CD4-positive, alpha-beta memory T cell (primary cell): ENCODE data around the gene SH3RF1. TPM values are rescaled to one million over a fixed set of nuclear protein-coding genes. Genes with fewer than 3 reads are reported as not detected.
"Not testable (repeated sequence)": the region's sequence is repeated elsewhere in the genome, so short reads cannot be mapped to it uniquely, and the experiment has no call there.

Experiments used
- CTCF ChIA-PET: fragments of 350-600 bp; sonication (Branson Sonifier 250); formaldehyde crosslinking; loops from one replicate; lab custom pipeline; 2021; ENCODE audit warnings: inconsistent platforms; ENCODE audit not compliant: partially characterized antibody; lab: Charles Lee
- POLR2A ChIA-PET: fragments of 350-600 bp; sonication (Branson Sonifier 250); formaldehyde crosslinking; loops from one replicate; lab custom pipeline; 2021; ENCODE audit not compliant: partially characterized antibody; lab: Charles Lee
- DNase-seq, 5 donors: peaks; one replicate each; pipeline versions ENCODE4 v3.0.0 to v3.0.0-alpha.2; 2020 to 2022; ENCODE audit warnings: mixed read lengths in 1 of 5
- H3K27ac ChIP-seq: one replicate; pipeline ENCODE4 v1.7.0; 2013; ENCODE audit warnings: low read depth, low read length
- H3K27me3 ChIP-seq: 2 replicates; pipeline ENCODE4 v1.7.0; 2013; ENCODE audit warnings: mild to moderate bottlenecking, low read length, moderate library complexity; ENCODE audit not compliant: insufficient read depth
- H3K36me3 ChIP-seq: 2 replicates; pipeline ENCODE4 v1.7.0; 2013; ENCODE audit warnings: mild to moderate bottlenecking, low read length, moderate library complexity; ENCODE audit not compliant: insufficient read depth
- H3K4me1 ChIP-seq: 2 replicates; pipeline ENCODE4 v1.7.0; 2013; ENCODE audit warnings: mild to moderate bottlenecking, low read length, moderate library complexity; ENCODE audit not compliant: insufficient read depth
- H3K4me3 ChIP-seq, 2 donors: one replicate each; pipeline ENCODE4 v1.7.0; 2013; ENCODE audit warnings: low read length in 2 of 2, mild to moderate bottlenecking in 1 of 2
- H3K9me3 ChIP-seq, 2 donors: one replicate each; pipeline ENCODE4 v1.7.0; 2013; ENCODE audit warnings: low read length in 2 of 2, control low read depth in 1 of 2; ENCODE audit not compliant: control insufficient read depth in 1 of 2
- H3K27ac Mint-ChIP-seq, 7 donors: one replicate each; pipeline ENCODE4 v1.8.0; 2020 to 2021; ENCODE audit warnings: mixed read lengths in 7 of 7, mild to moderate bottlenecking in 6 of 7, inconsistent platforms in 3 of 7, moderate library complexity in 3 of 7
- H3K27me3 Mint-ChIP-seq, 2 donors: one replicate each; pipeline ENCODE4 v1.8.0; 2020 to 2021; ENCODE audit warnings: mixed read lengths in 2 of 2
- H3K36me3 Mint-ChIP-seq, 2 donors: one replicate each; pipeline ENCODE4 v1.8.0; 2020 to 2021; ENCODE audit warnings: mixed read lengths in 2 of 2, inconsistent platforms in 1 of 2, mild to moderate bottlenecking in 1 of 2
- H3K4me1 Mint-ChIP-seq, 4 donors: one replicate each; pipeline ENCODE4 v1.8.0; 2020 to 2021; ENCODE audit warnings: mixed read lengths in 4 of 4, mild to moderate bottlenecking in 1 of 4
- H3K4me3 Mint-ChIP-seq, 8 donors: one replicate each; pipeline ENCODE4 v1.8.0; 2020 to 2021; ENCODE audit warnings: mixed read lengths in 8 of 8, mild to moderate bottlenecking in 7 of 8, moderate library complexity in 6 of 8, inconsistent platforms in 3 of 8
- H3K9me3 Mint-ChIP-seq, 8 donors: one replicate each; pipeline ENCODE4 v1.8.0; 2020 to 2021; ENCODE audit warnings: mixed read lengths in 8 of 8, mild to moderate bottlenecking in 5 of 8, inconsistent platforms in 3 of 8, moderate library complexity in 1 of 8
- intact Hi-C: fragments of 100-400 bp; cut with micrococcal nuclease; formaldehyde crosslinking; loops from one replicate; pipeline ENCODE4 v1.15.1; 2023
- polyA plus RNA-seq, 2 donors: library from polyadenylated mRNA; unstranded; fragments of 300-500 nt; fragmentation: Illumina TruSeq; gene quantifications; one replicate each; pipeline ENCODE4 v1.2.3, GENCODE V29; 2021
- total RNA-seq, 2 experiments: library from RNA; stranded (reverse); gene quantifications; one replicate each; pipeline ENCODE4 v1.2.3, GENCODE V29; 2021

Gene SH3RF1
- total and polyA plus RNA-seq, 4 experiments from 2014 or later: 0.11 to 0.15 TPM; not detected in 2

GRCh38 chr4:169309326-169309967 is 38.7 kb upstream of the SH3RF1 start:
- Histone ChIP-seq H3K9me3 (no peaks in the 10 kb centered on the region), H3K4me3 (no peak overlapping the region), H3K27me3 (no peaks in the 10 kb centered on the region), H3K4me1 (no peaks in the 10 kb centered on the region), H3K27ac (no peak overlapping the region), H3K36me3 (no peaks in the 10 kb centered on the region)
- H3K27me3 Mint-ChIP-seq: peaks cover 3 to 6% of the 10 kb centered on the region in 2 donors
- POLR2A ChIA-PET: no interaction called here
- DNase-seq: no peak
- CTCF ChIA-PET: no interaction called here
- no peak overlapping the region for H3K4me3 Mint-ChIP-seq
- intact Hi-C loops: no loop called here
- H3K27ac Mint-ChIP-seq: no peak overlapping the region
- H3K9me3 Mint-ChIP-seq: peaks cover 0 to 3% (median 0%) of the 10 kb centered on the region in 8 donors
- H3K4me1 Mint-ChIP-seq: no peaks in the 10 kb centered on the region
- no peaks in the 10 kb centered on the region for H3K36me3 Mint-ChIP-seq

- DNase-seq: no peak
- Histone ChIP-seq H3K36me3 (no peaks in the 10 kb centered on the region), H3K4me3 (no peak overlapping the region), H3K27me3 (no peaks in the 10 kb centered on the region), H3K27ac (no peak overlapping the region), H3K9me3 (no peaks in the 10 kb centered on the region), H3K4me1 (no peaks in the 10 kb centered on the region)
- no peaks in the 10 kb centered on the region for H3K36me3 Mint-ChIP-seq
- H3K27ac Mint-ChIP-seq: no peak overlapping the region
- peaks cover 1 to 4% of the 10 kb centered on the region in 2 donors for H3K27me3 Mint-ChIP-seq
- no peak overlapping the region for H3K4me3 Mint-ChIP-seq
- CTCF ChIA-PET: no interaction called here
- peaks cover 0 to 3% (median 0%) of the 10 kb centered on the region in 8 donors for H3K9me3 Mint-ChIP-seq
- POLR2A ChIA-PET: no interaction called here
- intact Hi-C loops: no loop called here
- no peaks in the 10 kb centered on the region for H3K4me1 Mint-ChIP-seq
Observed at GRCh38 chr4:169307576-169307975, 36.8 kb upstream of the SH3RF1 start.

GRCh38 chr4:169305651-169306050 is 34.9 kb upstream of the SH3RF1 start:
- no peaks in the 10 kb centered on the region for H3K36me3 ChIP-seq
- H3K9me3 ChIP-seq: no peaks in the 10 kb centered on the region
- Mint-ChIP-seq H3K4me3 (no peak overlapping the region), H3K27ac (no peak overlapping the region), H3K27me3 (no peaks in the 10 kb centered on the region), H3K36me3 (no peaks in the 10 kb centered on the region), H3K9me3 (peaks cover 0 to 2% (median 0%) of the 10 kb centered on the region in 8 donors), H3K4me1 (no peaks in the 10 kb centered on the region)
- H3K27me3 ChIP-seq: no peaks in the 10 kb centered on the region
- no peaks in the 10 kb centered on the region for H3K4me1 ChIP-seq
- no peak overlapping the region for H3K4me3 ChIP-seq
- POLR2A ChIA-PET: no interaction called here
- CTCF ChIA-PET: no interaction called here
- intact Hi-C loops: no loop called here
- no peak for DNase-seq
- H3K27ac ChIP-seq: no peak overlapping the region

DNA sequence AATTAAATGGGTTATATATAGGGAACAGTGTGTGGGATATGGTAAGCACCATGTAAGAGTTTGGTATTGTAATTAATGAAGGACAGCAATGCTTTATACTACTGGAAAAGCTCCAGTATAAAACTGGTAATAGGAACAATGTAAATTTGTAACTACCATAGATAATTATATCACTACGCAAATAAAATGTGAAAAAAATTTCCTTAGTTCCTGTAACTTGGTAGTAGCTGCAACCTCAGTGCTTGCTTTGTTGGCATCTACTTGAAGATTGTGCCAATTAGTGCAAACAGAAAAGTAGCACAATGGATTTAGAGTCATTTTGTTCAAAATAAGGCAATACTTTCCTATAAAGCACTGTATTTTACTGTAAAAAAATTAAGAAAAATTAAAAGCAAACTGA is 34.4 kb upstream of the SH3RF1 start:
- Histone ChIP-seq H3K9me3 (no peaks in the 10 kb centered on the region), H3K36me3 (no peaks in the 10 kb centered on the region), H3K27me3 (no peaks in the 10 kb centered on the region), H3K4me3 (no peak overlapping the region), H3K4me1 (no peaks in the 10 kb centered on the region), H3K27ac (no peak overlapping the region)
- no peak overlapping the region for H3K4me3 Mint-ChIP-seq
- ChIA-PET CTCF (no interaction called here), POLR2A (no interaction called here)
- intact Hi-C loops: no loop called here
- H3K27ac Mint-ChIP-seq: no peak overlapping the region
- H3K27me3 Mint-ChIP-seq: no peaks in the 10 kb centered on the region
- H3K9me3 Mint-ChIP-seq: peaks cover 0 to 2% (median 0%) of the 10 kb centered on the region in 8 donors
- no peaks in the 10 kb centered on the region for H3K36me3 Mint-ChIP-seq
- H3K4me1 Mint-ChIP-seq: no peaks in the 10 kb centered on the region
- no peak for DNase-seq

DNA sequence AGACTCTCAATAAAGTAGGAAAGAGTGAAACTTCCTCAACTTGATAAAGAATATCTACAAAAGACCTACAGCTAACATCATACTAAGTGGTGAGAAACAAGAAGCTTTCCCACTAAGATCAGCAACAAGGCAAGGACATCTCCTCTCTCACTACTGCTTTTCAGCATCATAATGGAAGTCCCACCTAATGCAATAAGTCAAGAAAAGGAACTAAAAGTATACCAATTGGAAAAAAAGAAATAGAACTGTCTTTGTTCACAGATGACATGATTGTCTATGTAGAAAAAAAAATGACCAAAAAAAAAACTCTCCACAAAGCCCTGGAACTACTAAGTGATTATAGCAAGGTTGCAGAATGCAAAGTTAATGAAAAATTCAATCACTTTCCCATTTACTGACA is 25.1 kb upstream of the SH3RF1 start:
- intact Hi-C loops: no loop called here
- Mint-ChIP-seq H3K9me3 (peaks cover 0 to 3% (median 0%) of the 10 kb centered on the region in 8 donors), H3K4me3 (no peak overlapping the region), H3K27ac (no peak overlapping the region), H3K27me3 (peaks cover 24% of the 10 kb centered on the region in 2 donors), H3K36me3 (no peaks in the 10 kb centered on the region), H3K4me1 (no peaks in the 10 kb centered on the region)
- Histone ChIP-seq H3K36me3 (no peaks in the 10 kb centered on the region), H3K9me3 (no peaks in the 10 kb centered on the region), H3K4me3 (no peak overlapping the region), H3K27me3 (no peaks in the 10 kb centered on the region), H3K27ac (no peak overlapping the region), H3K4me1 (no peaks in the 10 kb centered on the region)
- ChIA-PET POLR2A (no interaction called here), CTCF (no interaction called here)
- no peak for DNase-seq

- Mint-ChIP-seq H3K9me3 (peaks cover 0 to 3% (median 0%) of the 10 kb centered on the region in 8 donors), H3K36me3 (no peaks in the 10 kb centered on the region), H3K4me1 (no peaks in the 10 kb centered on the region), H3K27ac (no peak overlapping the region), H3K4me3 (no peak overlapping the region), H3K27me3 (peaks cover 26 to 28% of the 10 kb centered on the region in 2 donors)
- DNase-seq: no peak
- intact Hi-C loops: no loop called here
- no peaks in the 10 kb centered on the region for H3K9me3 ChIP-seq
- no peaks in the 10 kb centered on the region for H3K36me3 ChIP-seq
- POLR2A ChIA-PET: no interaction called here
- no peak overlapping the region for H3K27ac ChIP-seq
- no peaks in the 10 kb centered on the region for H3K4me1 ChIP-seq
- CTCF ChIA-PET: interaction anchor here (1.1 kb wide), 1 partner anchor 12 kb away, joined by 3 read pairs; no protein-coding TSS in a partner anchor
- no peak overlapping the region for H3K4me3 ChIP-seq
- no peaks in the 10 kb centered on the region for H3K27me3 ChIP-seq
Observed at GRCh38 chr4:169293343-169294176, 22.8 kb upstream of the SH3RF1 start.

GRCh38 chr4:169287983-169288382 is 17.2 kb upstream of the SH3RF1 start:
- H3K9me3 ChIP-seq, H3K27me3 ChIP-seq, H3K4me3 ChIP-seq, H3K4me1 Mint-ChIP-seq, DNase-seq, H3K27ac Mint-ChIP-seq, intact Hi-C loops, POLR2A ChIA-PET, H3K36me3 ChIP-seq, H3K4me1 ChIP-seq, CTCF ChIA-PET, H3K4me3 Mint-ChIP-seq, H3K27ac ChIP-seq, H3K36me3 Mint-ChIP-seq, H3K9me3 Mint-ChIP-seq: not testable (repeated sequence)
- H3K27me3 Mint-ChIP-seq: peaks cover 9 to 14% of the 10 kb centered on the region in 2 donors
